ENCODE results near the gene CHID1.

The CHID1 gene

DNA sequence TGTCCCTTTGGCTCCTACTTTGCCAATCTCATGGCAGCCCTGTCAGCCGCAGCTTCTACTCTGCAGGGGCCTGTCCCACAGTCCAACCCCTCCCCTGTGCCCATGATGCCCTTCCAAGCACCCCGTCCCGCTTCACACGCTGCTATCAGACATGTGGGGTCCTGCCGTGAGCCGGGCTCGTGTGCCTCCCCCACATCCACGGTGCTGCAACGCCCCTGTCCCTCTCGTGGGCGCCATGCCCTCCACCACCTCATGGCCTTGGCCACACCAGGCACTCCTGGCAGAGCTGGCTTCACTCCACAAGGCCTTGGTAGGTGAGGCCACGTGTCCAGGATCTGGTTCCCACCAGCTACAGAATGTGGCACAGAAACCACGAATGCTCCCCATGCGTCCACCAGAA is 23.0 kb downstream of the CHID1 start:
- no peak for DNase-seq (ENCODE audit: low read depth)

DNA sequence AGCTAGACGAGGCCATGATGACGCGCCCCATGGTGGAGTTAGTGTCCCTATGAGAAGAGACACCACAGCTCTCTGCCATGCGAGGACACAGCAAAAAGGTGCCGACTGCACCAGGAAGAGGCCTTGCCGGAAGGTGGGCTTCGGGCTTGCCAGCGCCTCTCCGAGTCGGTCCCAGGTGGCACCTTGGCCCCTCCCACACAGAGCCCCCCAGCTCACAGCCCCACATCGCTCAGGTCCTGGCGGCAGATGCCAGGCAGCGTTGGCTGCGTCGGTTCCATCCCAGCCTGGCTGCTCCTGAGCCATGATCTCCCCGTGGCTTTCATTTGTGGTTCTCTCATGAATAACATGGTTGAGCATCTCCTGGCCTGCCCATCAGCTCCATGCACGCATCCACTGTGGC is 24.0 kb downstream of the CHID1 start:
- no peak for DNase-seq (ENCODE audit: low read depth)

DNA sequence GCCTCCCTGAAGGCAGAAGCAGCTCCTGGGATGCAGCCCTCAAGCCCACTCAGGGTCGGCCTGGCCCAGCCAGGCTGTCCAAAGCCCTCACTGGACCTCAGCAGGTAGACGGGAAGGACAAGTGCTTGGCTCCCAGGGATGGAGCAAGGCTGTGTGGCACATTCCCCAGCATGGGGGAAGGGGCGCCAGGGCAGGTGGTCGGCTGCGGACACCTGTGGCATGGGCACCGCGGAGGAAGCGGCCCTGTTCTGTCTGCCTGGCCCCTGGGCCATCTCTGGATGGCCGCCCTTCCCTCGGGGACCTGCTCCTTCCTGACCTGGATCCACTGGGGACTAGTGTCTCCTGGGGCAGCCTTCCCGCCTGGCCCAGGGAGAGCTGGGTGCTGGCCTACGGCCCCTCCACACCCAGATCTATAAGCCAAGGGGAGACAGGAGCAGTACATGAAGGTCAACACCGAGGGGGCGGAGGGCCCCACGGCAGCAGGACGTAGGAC is 26.0 kb downstream of the CHID1 start:
- no peak for DNase-seq (ENCODE audit: low read depth)

DNA sequence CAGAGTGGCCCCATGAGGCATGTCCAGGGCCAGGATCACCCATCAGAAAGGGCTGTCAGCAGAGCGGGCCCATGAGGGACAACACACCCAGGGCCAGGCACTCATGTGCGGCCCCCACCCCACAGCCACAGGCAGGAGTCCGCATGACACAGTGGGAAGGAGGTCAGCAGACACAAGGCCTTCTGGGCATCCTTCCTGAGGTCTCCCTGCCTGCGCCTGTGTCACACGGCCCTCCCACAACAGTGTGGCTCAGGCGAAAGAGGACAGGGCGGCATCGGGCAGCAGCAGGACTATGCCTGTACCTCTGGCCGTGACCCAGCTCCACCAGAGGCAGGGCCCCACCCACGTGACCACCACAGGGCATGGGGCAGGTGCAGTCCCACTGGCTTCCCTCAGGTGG is 27.1 kb downstream of the CHID1 start:
- DNase-seq (ENCODE audit: low read depth): no peak

DNA sequence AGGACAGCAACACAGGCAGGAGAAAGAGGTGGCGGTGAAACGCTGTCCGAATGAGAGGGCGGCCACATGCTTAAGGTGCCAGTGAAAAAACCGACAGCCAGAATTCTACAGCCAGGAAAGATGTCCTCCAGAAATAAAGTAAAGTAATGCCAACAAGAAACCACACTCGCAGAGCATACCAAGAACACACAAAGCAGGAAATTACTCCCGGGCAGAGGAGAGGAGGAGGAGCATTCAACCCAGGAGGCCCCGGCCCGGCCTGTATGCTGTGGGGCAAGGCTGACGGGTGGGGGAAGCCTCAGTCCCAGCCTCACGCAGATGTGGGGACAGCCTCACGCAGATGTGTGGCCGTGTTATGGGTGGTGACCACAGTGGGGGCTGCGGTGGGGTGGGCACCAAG is 28.0 kb downstream of the CHID1 start:
- DNase-seq (ENCODE audit: low read depth): peak; percentile 54

DNA sequence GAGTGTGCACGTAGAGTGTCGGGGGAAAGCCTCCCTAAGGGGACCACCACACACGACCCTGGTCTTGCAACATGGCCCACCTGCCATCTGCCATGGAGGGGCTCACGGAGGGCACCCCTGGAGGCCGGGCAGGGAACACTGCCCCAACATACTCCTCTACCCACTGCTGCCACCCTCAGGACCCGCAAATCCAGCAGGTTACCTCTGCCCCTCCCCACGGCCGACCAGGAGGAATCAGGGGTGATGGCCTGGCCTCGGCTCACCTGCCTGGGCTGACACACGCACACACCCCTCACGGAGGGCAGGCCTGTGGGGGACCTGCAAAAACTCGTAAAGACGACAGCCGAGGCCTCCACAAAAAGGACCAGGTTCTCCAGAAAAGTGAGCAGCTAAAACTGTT is 30.2 kb downstream of the CHID1 start:
- DNase-seq (ENCODE audit: low read depth): no peak

DNA sequence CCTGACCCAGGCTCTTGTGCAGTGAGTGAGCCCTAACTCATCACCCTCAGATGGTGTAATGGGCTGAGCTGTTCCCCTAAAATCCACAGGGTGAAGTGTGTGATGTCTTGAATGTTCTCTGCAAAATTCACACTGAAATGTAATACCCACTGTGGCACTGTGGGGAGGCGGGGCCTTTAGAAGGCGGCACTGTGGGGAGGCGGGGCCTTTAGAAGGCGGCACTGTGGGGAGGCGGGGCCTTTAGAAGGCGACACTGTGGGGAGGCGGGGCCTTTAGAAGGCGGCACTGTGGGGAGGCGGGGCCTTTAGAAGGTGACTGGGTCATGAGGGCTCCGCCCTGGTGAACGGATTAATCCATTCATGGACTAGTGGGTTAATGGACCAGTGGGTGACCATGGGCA is 33.0 kb downstream of the CHID1 start:
- no peak for DNase-seq (ENCODE audit: low read depth)

DNA sequence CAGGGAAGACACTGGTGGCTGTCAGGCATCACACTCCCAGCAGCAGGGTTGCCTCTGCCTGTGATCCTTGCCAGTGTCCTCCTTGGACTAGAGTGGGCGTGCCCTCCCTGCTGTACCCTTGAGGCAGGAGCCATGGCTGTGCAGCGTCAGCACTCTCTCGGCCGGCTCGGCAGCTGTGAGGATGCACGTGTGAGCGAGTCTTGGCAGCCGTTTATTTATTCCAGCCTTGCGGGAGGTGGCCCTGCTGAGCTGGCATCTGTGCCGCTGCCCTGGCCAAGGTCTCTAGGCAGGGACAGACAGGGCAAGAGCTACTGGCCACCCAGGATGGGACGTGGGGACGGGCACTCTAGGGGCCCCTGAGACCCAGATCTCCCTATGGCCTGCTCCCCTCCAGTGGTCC is 34.1 kb downstream of the CHID1 start:
- peak; percentile 72 for DNase-seq (ENCODE audit: low read depth)

DNA sequence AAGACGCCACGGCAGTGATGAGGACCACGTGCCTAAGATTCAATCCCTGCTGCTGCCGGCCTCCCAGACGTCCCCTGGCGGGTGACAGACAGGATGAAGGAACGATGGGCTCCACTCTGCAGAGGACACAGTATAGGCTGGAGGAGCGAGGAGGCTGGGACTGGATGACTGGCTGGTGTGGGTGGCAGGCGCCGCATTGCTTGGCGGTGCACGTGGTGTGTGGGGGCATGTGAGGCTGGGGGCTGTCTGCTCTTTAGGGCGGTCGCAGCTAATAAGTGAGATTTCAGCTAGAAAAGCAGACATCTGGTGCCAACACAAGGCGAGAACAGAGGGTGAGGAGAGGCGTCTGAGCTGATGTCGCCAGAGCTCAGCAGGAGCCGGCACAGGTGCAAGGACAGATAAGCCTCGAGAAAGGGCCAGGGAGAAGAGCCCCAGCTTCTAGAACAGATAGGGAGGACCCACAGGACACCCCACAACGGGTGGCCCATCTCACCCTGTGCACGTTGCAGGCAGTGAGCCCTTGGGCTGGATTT is 34.8 kb downstream of the CHID1 start:
- no peak for DNase-seq (ENCODE audit: low read depth)

DNA sequence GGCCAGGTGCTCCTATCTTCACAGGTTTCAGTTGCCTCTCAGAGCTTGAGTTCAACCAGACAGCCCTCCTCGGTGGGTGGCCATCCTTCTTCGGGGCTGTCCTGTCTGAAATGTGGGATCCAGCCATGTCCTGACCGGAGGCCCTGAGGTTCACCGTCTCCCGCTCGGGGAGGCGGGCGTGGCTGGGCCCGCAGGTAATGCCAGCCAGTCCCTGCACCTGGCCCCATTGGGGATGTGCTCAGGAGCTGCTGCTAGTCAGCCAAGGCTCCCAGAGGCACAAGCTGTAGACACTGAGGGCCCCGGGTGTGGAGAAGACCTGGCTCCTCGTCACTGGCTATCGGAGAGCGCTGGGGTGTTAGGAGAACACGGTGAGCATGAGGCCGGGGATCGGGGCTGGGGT is 35.4 kb downstream of the CHID1 start:
- DNase-seq (ENCODE audit: low read depth): no peak

DNA sequence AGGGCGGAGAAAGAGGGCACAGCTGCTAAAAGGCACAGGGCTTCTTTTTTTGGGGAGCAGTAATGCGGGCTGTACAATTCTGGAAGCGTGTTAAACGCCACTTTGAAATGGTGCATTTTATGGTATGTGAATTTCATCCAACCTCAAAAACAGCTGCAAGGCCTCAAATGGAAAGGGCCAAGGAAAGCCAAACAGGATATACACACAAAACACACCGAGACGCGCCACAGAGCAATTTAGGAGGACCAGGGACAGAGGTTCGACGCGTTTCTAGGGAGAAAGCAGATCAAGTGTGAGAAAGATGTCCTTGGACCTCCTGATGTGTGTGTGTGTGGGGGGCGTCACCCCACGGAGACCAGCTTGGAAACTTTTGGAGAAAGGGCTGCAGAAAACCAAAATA is 36.9 kb downstream of the CHID1 start:
- no peak for DNase-seq (ENCODE audit: low read depth)

DNA sequence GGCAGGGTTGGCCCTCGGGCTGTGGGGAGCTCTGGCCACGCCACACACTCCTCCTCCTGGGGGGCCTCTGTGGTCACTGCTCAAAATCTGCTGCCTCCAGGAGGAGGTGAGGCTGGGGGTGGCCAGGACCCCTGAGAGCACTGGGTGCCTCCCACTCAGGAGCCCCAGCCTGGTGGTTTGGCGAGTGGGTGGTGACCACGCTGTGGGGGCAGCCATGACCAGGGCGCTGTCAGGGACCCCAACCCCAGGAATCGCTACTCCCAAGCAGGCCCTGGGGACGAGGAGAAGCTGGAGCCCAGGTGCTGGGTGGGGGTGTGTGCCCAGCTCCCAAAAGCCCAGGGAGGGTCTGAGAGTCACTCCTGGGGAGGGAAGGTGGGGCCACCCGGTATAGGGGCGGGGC is 37.8 kb downstream of the CHID1 start:
- no peak for DNase-seq (ENCODE audit: low read depth)

DNA sequence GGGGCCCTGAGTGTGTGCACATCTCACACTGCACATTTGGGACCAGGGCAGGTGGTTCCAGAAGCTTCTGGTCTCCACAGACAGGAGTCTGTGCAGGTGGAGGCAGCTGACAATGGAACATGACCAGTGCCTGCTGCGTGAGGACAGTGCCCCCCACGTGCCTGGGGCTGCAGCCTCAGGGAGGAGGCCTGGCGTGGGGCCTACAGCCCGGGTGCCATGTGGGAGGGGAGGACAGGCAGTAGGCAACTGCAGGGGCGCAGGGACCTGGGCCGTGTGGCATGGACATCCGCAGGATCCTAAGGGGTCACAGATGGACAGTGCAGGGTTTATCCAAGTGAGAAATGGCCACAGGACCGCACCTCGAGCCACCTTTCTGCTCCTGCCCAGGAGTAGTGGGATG is 39.1 kb downstream of the CHID1 start:
- no peak for DNase-seq (ENCODE audit: low read depth)

DNA sequence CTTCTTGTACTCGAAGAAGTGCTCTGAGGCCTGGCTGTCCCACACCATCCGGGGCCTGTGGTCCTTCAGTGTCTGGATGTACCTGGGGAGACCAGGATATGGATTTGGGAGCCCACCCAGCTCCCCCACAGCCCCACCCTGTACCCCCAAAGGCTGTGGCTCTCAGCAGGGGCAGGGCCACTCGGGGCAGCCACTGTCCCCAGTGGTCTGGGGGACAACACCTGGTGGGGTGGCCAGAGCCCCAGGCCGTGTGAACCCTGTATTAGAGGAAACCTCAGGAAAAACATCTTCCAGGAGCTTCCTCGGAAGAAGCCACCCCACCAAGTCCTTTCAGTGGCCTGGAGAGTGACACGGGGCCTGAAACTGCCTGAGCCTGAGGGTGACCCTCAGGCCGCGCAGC is 40.2 kb downstream of the CHID1 start:
- DNase-seq (ENCODE audit: low read depth): no peak

DNA sequence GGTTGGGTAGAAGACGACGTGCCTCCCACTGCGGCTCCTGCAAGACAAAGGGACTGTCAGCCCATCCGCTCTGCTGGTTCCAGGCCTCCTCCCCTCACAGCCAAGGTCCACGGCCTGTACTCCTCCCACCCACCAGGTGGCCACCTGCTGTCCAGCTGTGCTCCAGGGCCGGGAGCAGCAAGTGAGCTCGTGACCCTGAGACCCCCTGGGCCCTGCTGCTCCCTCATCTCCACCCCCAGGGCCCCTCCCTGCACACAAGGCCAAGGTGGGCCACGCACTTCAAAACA is 40.5 kb downstream of the CHID1 start:
- DNase-seq (ENCODE audit: low read depth): no peak

DNA sequence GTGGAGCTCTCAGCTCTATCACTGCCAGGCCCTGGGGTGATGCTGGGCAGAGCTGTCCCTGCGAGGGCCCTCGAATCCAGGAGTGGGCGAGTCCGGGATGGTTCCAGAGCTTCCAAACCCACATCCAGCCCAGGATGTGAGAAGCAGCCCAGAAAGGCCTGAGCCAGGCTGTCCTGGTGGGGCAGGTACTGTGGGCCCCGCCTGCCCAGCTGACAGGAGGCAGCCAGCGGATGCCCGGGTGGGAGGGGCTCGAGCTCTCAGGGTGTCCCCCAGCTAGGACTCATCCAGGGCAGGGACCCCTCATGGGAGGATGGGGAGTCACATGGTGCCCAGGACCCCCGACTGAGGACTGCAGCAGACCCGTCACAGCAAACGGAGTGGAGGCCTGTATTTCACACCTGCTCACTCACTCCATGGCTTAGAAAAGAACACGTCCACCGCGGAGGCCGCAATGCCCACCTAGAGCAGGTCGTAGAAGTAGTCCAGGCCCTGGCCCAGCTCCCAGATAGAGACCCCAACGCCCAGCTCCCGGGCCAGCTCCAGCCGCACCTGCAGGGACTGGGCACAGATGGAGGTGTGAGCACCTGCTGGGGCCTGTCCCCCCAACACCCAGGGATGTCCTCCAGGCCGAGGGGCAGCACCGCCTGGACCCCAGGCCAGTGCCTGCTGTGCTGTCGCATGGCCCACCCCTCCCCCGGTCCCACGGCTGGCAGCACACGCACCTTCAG is 41.0 kb downstream of the CHID1 start:
- no peak for DNase-seq (ENCODE audit: low read depth)

DNA sequence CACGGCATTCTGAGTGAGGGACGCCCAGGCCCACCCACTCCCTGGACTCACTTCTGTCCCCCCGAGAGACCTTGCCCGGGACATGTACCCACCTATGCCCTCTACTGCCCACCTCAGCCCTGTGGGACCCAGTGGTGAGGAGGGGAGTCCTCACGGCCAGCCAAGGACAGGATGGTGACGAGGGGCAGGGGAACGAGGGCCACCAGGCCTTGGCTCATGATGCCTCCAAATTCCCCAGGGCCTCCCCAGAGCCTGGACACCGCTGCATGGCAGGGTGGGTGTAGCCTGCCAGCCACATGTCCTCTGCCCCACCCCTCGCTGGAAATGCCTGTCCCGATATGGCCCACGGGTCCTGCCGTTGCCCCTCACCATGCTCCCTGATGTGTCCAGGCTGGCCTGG is 41.8 kb downstream of the CHID1 start:
- no peak for DNase-seq (ENCODE audit: low read depth)

DNA sequence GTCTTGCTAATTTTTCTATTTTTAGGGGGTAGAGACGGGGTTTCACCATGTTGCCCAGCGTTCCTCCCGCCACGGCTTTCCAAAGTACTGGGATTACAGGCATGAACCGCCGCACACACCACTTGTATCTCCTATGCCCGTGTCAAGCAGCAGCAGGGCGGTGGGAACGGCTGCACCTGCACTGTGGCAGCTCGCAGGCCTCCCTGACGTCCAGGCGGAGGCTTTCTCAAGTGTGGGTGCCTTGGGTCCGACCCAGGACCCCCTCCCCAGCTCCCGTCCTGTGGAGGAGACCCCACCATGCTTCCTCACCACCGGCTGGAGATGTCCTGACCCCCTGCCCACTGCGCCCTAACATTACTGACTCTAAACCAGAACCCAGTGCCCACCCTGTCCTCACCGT is 42.2 kb downstream of the CHID1 start:
- DNase-seq (ENCODE audit: low read depth): no peak

DNA sequence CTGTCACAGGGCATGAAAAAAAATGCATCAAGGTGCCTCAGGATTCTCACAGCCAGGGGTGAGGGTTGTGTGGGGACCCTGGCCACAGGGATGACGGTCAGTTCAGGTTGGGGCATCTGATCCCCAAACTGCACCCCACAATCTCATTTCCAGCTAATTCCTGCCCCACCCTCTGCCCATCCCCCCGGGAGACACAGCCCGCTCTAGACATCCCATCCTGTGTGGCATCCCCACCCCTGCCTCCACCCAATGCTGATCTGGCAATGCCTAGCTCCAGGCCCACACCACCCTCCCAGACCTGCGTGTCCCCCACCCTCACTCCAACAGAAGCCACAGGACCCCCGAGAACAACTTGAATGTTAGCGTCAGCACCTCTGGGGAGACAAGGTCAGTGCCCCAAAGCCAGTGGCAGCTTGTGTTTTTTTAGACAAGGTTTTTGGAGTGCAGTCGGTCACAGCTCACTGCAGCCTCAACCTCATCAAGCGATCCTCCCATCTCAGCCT is 42.7 kb downstream of the CHID1 start:
- no peak for DNase-seq (ENCODE audit: low read depth)

DNA sequence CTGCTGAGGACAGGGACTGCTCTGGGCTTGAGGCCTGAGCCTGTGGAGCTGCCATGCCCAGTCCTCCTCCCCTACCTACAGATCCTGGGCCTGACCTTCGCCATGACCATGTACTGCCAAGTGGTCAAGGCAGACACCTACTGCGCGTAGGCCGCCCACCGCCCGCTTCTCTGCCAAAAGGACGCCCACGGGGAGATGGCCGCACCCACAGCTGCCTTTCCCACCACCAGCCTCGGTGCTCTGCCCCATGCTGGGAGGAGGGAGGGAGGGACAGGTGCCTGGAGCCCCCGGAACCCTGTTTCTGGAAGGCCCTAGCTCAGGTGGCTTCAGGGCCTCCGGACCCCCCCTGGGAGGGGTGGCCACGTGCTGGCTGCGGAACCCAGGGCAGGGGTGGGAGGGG is 44.1 kb downstream of the CHID1 start:
- DNase-seq (ENCODE audit: low read depth): no peak

DNA sequence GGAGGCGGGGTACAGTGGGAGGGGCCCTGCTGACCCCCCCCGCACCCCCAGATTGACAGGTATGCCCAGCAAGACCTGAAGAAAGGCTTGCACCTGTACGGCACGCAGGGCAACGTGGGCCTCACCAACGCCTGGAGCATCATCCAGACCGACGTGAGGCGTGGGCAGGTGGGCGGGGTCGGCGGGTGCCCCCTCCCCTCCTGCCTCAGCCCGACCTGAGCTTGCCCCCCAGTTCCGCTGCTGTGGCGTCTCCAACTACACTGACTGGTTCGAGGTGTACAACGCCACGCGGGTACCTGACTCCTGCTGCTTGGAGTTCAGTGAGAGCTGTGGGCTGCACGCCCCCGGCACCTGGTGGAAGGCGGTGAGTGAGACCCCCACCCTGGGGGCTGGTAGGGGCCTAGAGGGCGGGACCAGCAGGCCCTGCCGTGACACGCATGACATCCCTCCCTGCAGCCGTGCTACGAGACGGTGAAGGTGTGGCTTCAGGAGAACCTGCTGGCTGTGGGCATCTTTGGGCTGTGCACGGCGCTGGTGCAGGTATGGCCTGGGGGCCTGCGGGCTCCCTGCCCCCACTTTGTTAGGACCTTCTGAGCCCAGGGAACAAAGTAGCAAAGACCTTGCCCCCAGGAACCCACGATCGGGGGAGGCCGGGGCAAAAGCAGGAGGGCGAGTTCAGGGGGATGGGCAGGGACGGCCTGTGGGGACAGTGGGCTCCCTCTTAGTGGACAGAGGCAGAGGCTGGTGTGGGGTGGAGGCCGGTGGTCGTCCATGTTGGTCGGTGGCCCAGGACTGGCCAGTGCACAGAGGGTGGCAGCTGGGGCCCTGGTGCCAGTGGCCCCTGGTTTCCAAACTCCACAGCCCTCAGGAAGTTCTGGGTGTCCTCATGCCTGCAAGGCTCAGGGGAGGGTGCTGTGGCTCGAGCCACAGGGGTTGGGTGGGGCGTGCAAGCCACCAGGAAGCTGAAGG is 44.9 kb downstream of the CHID1 start:
- no peak for DNase-seq (ENCODE audit: low read depth)

DNA sequence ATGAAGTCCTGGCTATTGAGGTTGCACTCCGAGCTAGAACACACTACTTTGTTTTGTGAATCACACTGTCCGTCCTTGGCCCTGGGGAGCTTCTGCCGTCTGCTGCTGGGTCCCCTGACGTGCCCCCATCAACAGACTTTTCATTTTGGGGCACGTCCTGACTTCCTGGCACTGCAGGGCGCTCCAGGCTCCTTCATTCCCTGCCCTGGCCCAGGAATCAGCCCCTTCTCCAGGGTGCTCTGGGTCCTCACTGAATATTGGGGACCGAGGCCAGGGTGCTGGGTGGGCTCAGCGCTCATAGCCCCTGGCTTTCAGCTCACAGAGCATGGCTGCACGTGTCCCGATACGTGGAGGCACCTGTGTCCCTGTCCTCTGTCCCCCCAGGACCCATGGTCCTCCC is 45.7 kb downstream of the CHID1 start:
- no peak for DNase-seq (ENCODE audit: low read depth)
